Mesenchymal stem cell (in vitro differentiated cells and primary cell): Measurements from ENCODE around the gene ZBTB7C.

Experiments
- DNase-seq: peaks from one replicate; pipeline ENCODE4 v3.0.0-alpha.2; 2013
- H2AFZ ChIP-seq: one replicate; pipeline ENCODE4 v1.6.1; 2013; ENCODE audit warnings: low read depth, mild to moderate bottlenecking, control low read depth, inconsistent platforms, low read length, moderate library complexity
- H2AK5ac ChIP-seq: 2 replicates; pipeline ENCODE4 v1.6.1; 2013; ENCODE audit warnings: low read length, moderate library complexity, mild to moderate bottlenecking, inconsistent platforms; ENCODE audit not compliant: severe bottlenecking
- H2BK120ac ChIP-seq: one replicate; pipeline ENCODE4 v1.6.1; 2013; ENCODE audit warnings: low read depth, mild to moderate bottlenecking, inconsistent platforms, low read length, moderate library complexity
- H2BK12ac ChIP-seq, 2 experiments: one replicate each; pipeline ENCODE4 v1.6.1; 2013; ENCODE audit warnings: inconsistent platforms in 2 of 2, low read length in 2 of 2, mild to moderate bottlenecking in 2 of 2, moderate library complexity in 2 of 2, control low read depth in 1 of 2
- H2BK15ac ChIP-seq: one replicate; pipeline ENCODE4 v1.6.1; 2013; ENCODE audit warnings: mild to moderate bottlenecking, low read depth, inconsistent platforms; ENCODE audit not compliant: poor library complexity, severe bottlenecking
- H2BK5ac ChIP-seq: 2 replicates; pipeline ENCODE4 v1.6.1; 2013; ENCODE audit warnings: low read depth, mild to moderate bottlenecking, low read length, control low read depth, inconsistent platforms; ENCODE audit not compliant: poor library complexity, severe bottlenecking
- H3K14ac ChIP-seq, 2 experiments: one replicate each; pipeline ENCODE4 v1.6.1; 2013; ENCODE audit warnings: inconsistent platforms in 2 of 2, low read length in 2 of 2, control low read depth in 1 of 2, mild to moderate bottlenecking in 1 of 2, moderate library complexity in 1 of 2
- H3K18ac ChIP-seq, 2 experiments: one replicate each; pipeline ENCODE4 v1.6.1; 2013; ENCODE audit warnings: inconsistent platforms in 2 of 2, low read length in 2 of 2, control low read depth in 1 of 2, low read depth in 1 of 2, mild to moderate bottlenecking in 1 of 2
- H3K23ac ChIP-seq, 2 experiments: one replicate each; pipeline ENCODE4 v1.6.1; 2013; ENCODE audit warnings: inconsistent platforms in 2 of 2, low read length in 2 of 2, mild to moderate bottlenecking in 2 of 2, moderate library complexity in 2 of 2, control low read depth in 1 of 2
- H3K27ac ChIP-seq: 2 replicates; pipeline ENCODE4 v1.5.1; 2013; ENCODE audit warnings: mild to moderate bottlenecking, moderate library complexity, low read length, control low read depth, inconsistent platforms; ENCODE audit not compliant: poor library complexity, severe bottlenecking
- H3K27me3 ChIP-seq, 2 experiments: 2 replicates each; pipeline versions ENCODE4 v1.6.1 to v1.7.0; 2013; ENCODE audit warnings: low read length in 2 of 2, mild to moderate bottlenecking in 2 of 2, moderate library complexity in 2 of 2, control low read depth in 1 of 2, inconsistent platforms in 1 of 2; ENCODE audit not compliant: control insufficient read depth in 1 of 2, insufficient read depth in 1 of 2
- H3K36me3 ChIP-seq, 2 experiments: 2 replicates each; pipeline versions ENCODE4 v1.6.1 to v1.7.0; 2013; ENCODE audit warnings: low read length in 2 of 2, control low read depth in 1 of 2, inconsistent platforms in 1 of 2, low read depth in 1 of 2, mild to moderate bottlenecking in 1 of 2; ENCODE audit not compliant: insufficient read depth in 2 of 2, control insufficient read depth in 1 of 2
- H3K4ac ChIP-seq, 2 experiments: one replicate each; pipeline ENCODE4 v1.6.1; 2013; ENCODE audit warnings: inconsistent platforms in 2 of 2, low read length in 2 of 2, mild to moderate bottlenecking in 2 of 2, moderate library complexity in 2 of 2, control low read depth in 1 of 2, low read depth in 1 of 2
- H3K4me1 ChIP-seq: 2 replicates; pipeline ENCODE4 v1.6.1; 2013; ENCODE audit warnings: low read depth, low read length, control low read depth; ENCODE audit not compliant: control insufficient read depth, insufficient read depth
- H3K4me2 ChIP-seq: 2 replicates; pipeline ENCODE4 v1.6.1; 2013; ENCODE audit warnings: low read length, mild to moderate bottlenecking, inconsistent platforms; ENCODE audit not compliant: poor library complexity, severe bottlenecking
- H3K4me3 ChIP-seq, 2 experiments: 2 replicates each; pipeline versions ENCODE4 v1.5.1 to v1.7.0; 2013; ENCODE audit warnings: low read length in 2 of 2, mild to moderate bottlenecking in 2 of 2, control low read depth in 1 of 2, low read depth in 1 of 2; ENCODE audit not compliant: insufficient read depth in 1 of 2
- H3K79me1 ChIP-seq: replicated peaks from 2 replicates; pipeline ENCODE4 v1.6.1; 2013; ENCODE audit warnings: mild to moderate bottlenecking, control low read depth, low read length, inconsistent platforms; ENCODE audit not compliant: poor library complexity, severe bottlenecking
- H3K9ac ChIP-seq: 2 replicates; pipeline ENCODE4 v1.7.0; 2013; ENCODE audit warnings: mild to moderate bottlenecking, low read length, moderate library complexity
- H3K9me3 ChIP-seq: 2 replicates; pipeline ENCODE4 v1.7.0; 2013; ENCODE audit warnings: mild to moderate bottlenecking, low read length; ENCODE audit not compliant: control insufficient read depth
- H4K8ac ChIP-seq: one replicate; pipeline ENCODE4 v1.6.1; 2013; ENCODE audit warnings: inconsistent platforms, mild to moderate bottlenecking, low read length, moderate library complexity
- H4K91ac ChIP-seq: one replicate; pipeline ENCODE4 v1.6.1; 2013; ENCODE audit warnings: mild to moderate bottlenecking, low read length, inconsistent platforms
- WGBS: methylation state at CpG from one replicate; pipeline ENCODE4 v1.1.7; 2013; ENCODE audit warnings: mixed read lengths; 5-methylcytosine and 5-hydroxymethylcytosine counted together

ZBTB7C gene

GRCh38 chr18:48364146-48364545 lies 45.0 kb downstream of the ZBTB7C start:
- no peak overlapping the region for H4K91ac ChIP-seq
- no peak overlapping the region for H3K23ac ChIP-seq
- H2BK12ac ChIP-seq: no peak overlapping the region
- H3K4me1 ChIP-seq: peaks cover 2% of the 10 kb centered on the region
- no peak for DNase-seq
- H3K27me3 ChIP-seq: peaks cover 14 to 38% of the 10 kb centered on the region in 2 experiments
- no peak overlapping the region for H2BK120ac ChIP-seq
- no peak overlapping the region for H3K4ac ChIP-seq
- H3K4me2 ChIP-seq: no peak overlapping the region
- no peaks in the 10 kb centered on the region for H3K36me3 ChIP-seq
- WGBS: 89% methylated on average over 5 of the region's 5 CpGs
- H2BK5ac ChIP-seq: no peak overlapping the region
- no peak overlapping the region for H2BK15ac ChIP-seq
- H3K9ac ChIP-seq: no peak overlapping the region
- no peak overlapping the region for H3K14ac ChIP-seq
- no peaks in the 10 kb centered on the region for H3K79me1 ChIP-seq
- H2AFZ ChIP-seq: no peak overlapping the region
- no peak overlapping the region for H2AK5ac ChIP-seq
- no peak overlapping the region for H4K8ac ChIP-seq
- no peak overlapping the region for H3K18ac ChIP-seq
- no peak overlapping the region for H3K27ac ChIP-seq
- no peak overlapping the region for H3K4me3 ChIP-seq
- H3K9me3 ChIP-seq: no peaks in the 10 kb centered on the region

GRCh38 chr18:48363175-48363574 lies 46.0 kb downstream of the ZBTB7C start:
- Histone ChIP-seq H3K4me2 (no peak overlapping the region), H2BK5ac (no peak overlapping the region), H2AK5ac (no peak overlapping the region), H2BK15ac (no peak overlapping the region), H3K4me3 (no peak overlapping the region), H3K27me3 (peaks cover 14 to 38% of the 10 kb centered on the region in 2 experiments), H3K27ac (no peak overlapping the region), H4K8ac (no peak overlapping the region), H3K18ac (no peak overlapping the region), H3K79me1 (no peaks in the 10 kb centered on the region), H3K4ac (no peak overlapping the region), H2BK12ac (no peak overlapping the region), H3K9me3 (no peaks in the 10 kb centered on the region), H3K23ac (no peak overlapping the region), H3K9ac (no peak overlapping the region), H2BK120ac (no peak overlapping the region), H3K4me1 (peaks cover 2% of the 10 kb centered on the region), H3K14ac (no peak overlapping the region), H2AFZ (no peak overlapping the region), H3K36me3 (no peaks in the 10 kb centered on the region), H4K91ac (no peak overlapping the region)
- 67% methylated on average over 3 of the region's 3 CpGs for WGBS
- no peak for DNase-seq

- Histone ChIP-seq H2BK120ac (no peak overlapping the region), H3K27ac (no peak overlapping the region), H2AFZ (no peak overlapping the region), H3K4me1 (no peaks in the 10 kb centered on the region), H2BK12ac (no peak overlapping the region), H3K27me3 (peaks cover 14 to 42% of the 10 kb centered on the region in 2 experiments), H4K8ac (no peak overlapping the region), H3K14ac (no peak overlapping the region), H2BK5ac (no peak overlapping the region), H3K79me1 (no peaks in the 10 kb centered on the region), H3K9ac (no peak overlapping the region), H3K4ac (no peak overlapping the region), H3K9me3 (no peaks in the 10 kb centered on the region), H3K4me3 (no peak overlapping the region), H3K18ac (no peak overlapping the region), H2BK15ac (no peak overlapping the region), H4K91ac (no peak overlapping the region), H2AK5ac (no peak overlapping the region), H3K23ac (no peak overlapping the region), H3K36me3 (no peaks in the 10 kb centered on the region), H3K4me2 (no peak overlapping the region)
- no peak for DNase-seq
- 72% methylated on average over 4 of the region's 4 CpGs for WGBS
Observed at GRCh38 chr18:48361801-48362200, 47.4 kb downstream of the ZBTB7C start.

GRCh38 chr18:48360376-48361021 lies 48.7 kb downstream of the ZBTB7C start:
- DNase-seq: no peak
- no peak overlapping the region for H3K4me3 ChIP-seq
- H3K36me3 ChIP-seq: no peaks in the 10 kb centered on the region
- no peak overlapping the region for H4K8ac ChIP-seq
- H3K9ac ChIP-seq: no peak overlapping the region
- H4K91ac ChIP-seq: no peak overlapping the region
- H2AFZ ChIP-seq: no peak overlapping the region
- no peak overlapping the region for H3K27ac ChIP-seq
- no peaks in the 10 kb centered on the region for H3K79me1 ChIP-seq
- H3K4me1 ChIP-seq: no peaks in the 10 kb centered on the region
- 76% methylated on average over 9 of the region's 9 CpGs for WGBS
- H3K18ac ChIP-seq: no peak overlapping the region
- H2BK5ac ChIP-seq: no peak overlapping the region
- no peak overlapping the region for H3K4me2 ChIP-seq
- no peak overlapping the region for H2BK12ac ChIP-seq
- no peak overlapping the region for H2BK120ac ChIP-seq
- peaks cover 23 to 55% of the 10 kb centered on the region in 2 experiments for H3K27me3 ChIP-seq
- no peaks in the 10 kb centered on the region for H3K9me3 ChIP-seq
- no peak overlapping the region for H2AK5ac ChIP-seq
- no peak overlapping the region for H2BK15ac ChIP-seq
- H3K4ac ChIP-seq: no peak overlapping the region
- no peak overlapping the region for H3K14ac ChIP-seq
- H3K23ac ChIP-seq: no peak overlapping the region
